ENCODE results near the gene ASXL2. TPM values are rescaled to one million over a fixed set of nuclear protein-coding genes. Genes with fewer than 3 reads are reported as not detected.
A peak's percentile ranks its signal among the peaks of the same experiment; 100 is the strongest.

Gene ASXL2
- total and polyA plus RNA-seq, 7 donors: 2.3 to 19.4 (median 17.5) TPM

DNA sequence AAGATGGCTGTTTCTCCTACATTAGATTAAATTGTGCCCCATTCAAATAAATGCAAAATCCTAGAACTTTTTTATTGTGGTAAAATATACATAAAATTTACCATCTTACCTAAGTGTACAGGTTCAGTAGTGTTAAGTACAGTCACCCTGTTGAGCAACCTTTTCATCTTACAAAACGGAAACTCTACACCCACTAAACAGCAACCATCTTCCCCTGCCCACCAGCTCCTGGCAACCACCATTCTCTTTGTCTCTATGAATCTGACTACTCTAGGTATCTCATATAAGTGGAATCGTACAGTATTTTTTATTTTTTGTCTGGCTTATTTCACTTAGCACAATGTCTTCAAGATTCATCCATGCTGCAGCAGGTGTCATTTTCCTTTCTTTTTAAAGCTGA, 53.0 kb downstream of the ASXL2 start:
- H3K36me3 ChIP-seq (ENCODE audit: insufficient read depth in 1 of 2, low read depth in 1 of 2): no peaks in the 10 kb centered on the region
- no peak for DNase-seq
- peak in 2 of 4 donors; percentile 57 to 73 for ATAC-seq

GRCh38 chr2:25824718-25825117, 53.6 kb downstream of the ASXL2 start:
- no peaks in the 10 kb centered on the region for H3K9me3 ChIP-seq
- H3K4me3 ChIP-seq: no peak overlapping the region
- H3K27me3 ChIP-seq (ENCODE audit: insufficient read depth in 3 of 3, low read length in 2 of 3): no peaks in the 10 kb centered on the region
- WGBS, 3 donors: 92 to 97% (median 97%) methylated on average over 1 of the region's 1 CpG
- no peaks in the 10 kb centered on the region for H3K36me3 ChIP-seq (ENCODE audit: insufficient read depth in 1 of 2, low read depth in 1 of 2)
- intact Hi-C loops (cut with DNase I): no loop called here
- no peak overlapping the region for H3K27ac ChIP-seq
- ATAC-seq (no peak), DNase-seq (no peak)
- TF ChIP-seq CTCF (IDR thresholded peaks at IDR 0.05): no peak
- peaks cover 15% of the 10 kb centered on the region for H3K4me1 ChIP-seq

More for the DNA sequence above, 53.0 kb downstream of the ASXL2 start:
- no peak for TF ChIP-seq CTCF (IDR thresholded peaks at IDR 0.05)
- H3K4me3 ChIP-seq: no peak overlapping the region
- WGBS, 3 donors: 88 to 89% (median 89%) methylated on average over 2 of the region's 2 CpGs
- H3K27ac ChIP-seq: no peak overlapping the region
- H3K9me3 ChIP-seq: no peaks in the 10 kb centered on the region
- peaks cover 15% of the 10 kb centered on the region for H3K4me1 ChIP-seq
- H3K27me3 ChIP-seq (ENCODE audit: insufficient read depth in 3 of 3, low read length in 2 of 3): no peaks in the 10 kb centered on the region
- intact Hi-C loops (cut with DNase I): no loop called here

DNA sequence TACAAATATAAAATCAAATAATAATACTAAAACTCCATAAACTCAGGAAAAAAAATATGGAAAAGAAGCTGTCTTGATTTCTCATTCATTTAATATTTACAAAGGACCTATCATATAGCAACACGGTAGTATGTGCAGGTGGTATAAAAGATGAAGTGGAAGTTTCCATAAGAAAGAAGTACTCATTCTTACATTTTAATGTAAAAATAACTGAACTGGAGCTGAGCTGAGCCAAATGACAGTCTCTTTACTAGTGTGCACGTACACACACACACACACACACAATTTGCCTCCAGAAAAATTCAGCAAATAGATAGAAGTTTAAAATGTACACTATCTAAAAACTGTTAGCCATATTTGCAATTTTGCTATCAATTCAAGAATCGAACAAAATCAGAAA, 54.1 kb downstream of the ASXL2 start:
- Histone ChIP-seq H3K27me3 (ENCODE audit: insufficient read depth in 3 of 3, low read length in 2 of 3) (no peaks in the 10 kb centered on the region), H3K36me3 (ENCODE audit: insufficient read depth in 1 of 2, low read depth in 1 of 2) (no peaks in the 10 kb centered on the region), H3K27ac (no peak overlapping the region), H3K9me3 (no peaks in the 10 kb centered on the region), H3K4me1 (peaks cover 15% of the 10 kb centered on the region), H3K4me3 (no peak overlapping the region)
- 89 to 94% (median 94%) methylated on average over 3 of the region's 3 CpGs for WGBS, 3 donors
- TF ChIP-seq CTCF (IDR thresholded peaks at IDR 0.05): no peak
- no peak for DNase-seq
- intact Hi-C loops (cut with DNase I): no loop called here
- no peak for ATAC-seq

GRCh38 chr2:25822190-25823117, 55.8 kb downstream of the ASXL2 start:
- Histone ChIP-seq H3K9me3 (no peaks in the 10 kb centered on the region), H3K4me3 (peak overlapping the region; percentile 5), H3K27ac (no peak overlapping the region), H3K4me1 (peaks cover 12% of the 10 kb centered on the region), H3K36me3 (ENCODE audit: insufficient read depth in 1 of 2, low read depth in 1 of 2) (no peaks in the 10 kb centered on the region), H3K27me3 (ENCODE audit: insufficient read depth in 3 of 3, low read length in 2 of 3) (no peaks in the 10 kb centered on the region)
- intact Hi-C loops (cut with DNase I): no loop called here
- DNase-seq: peak in 1 of 2 donors; percentile 28
- WGBS, 3 donors: 47 to 57% (median 57%) methylated on average over 30 of the region's 30 CpGs
- peak in 1 of 4 donors; percentile 27 for ATAC-seq
- no peak for TF ChIP-seq CTCF (IDR thresholded peaks at IDR 0.05)

All from psoas muscle (tissue), 8 donors.